ENCODE results near the gene PCYT1B. TPM values are rescaled to one million over a fixed set of nuclear protein-coding genes. Genes with fewer than 3 reads are reported as not detected.

PCYT1B gene
- total and polyA plus RNA-seq, 7 donors: under 0.01 to 2.4 (median 0.63) TPM; not detected in 1

DNA sequence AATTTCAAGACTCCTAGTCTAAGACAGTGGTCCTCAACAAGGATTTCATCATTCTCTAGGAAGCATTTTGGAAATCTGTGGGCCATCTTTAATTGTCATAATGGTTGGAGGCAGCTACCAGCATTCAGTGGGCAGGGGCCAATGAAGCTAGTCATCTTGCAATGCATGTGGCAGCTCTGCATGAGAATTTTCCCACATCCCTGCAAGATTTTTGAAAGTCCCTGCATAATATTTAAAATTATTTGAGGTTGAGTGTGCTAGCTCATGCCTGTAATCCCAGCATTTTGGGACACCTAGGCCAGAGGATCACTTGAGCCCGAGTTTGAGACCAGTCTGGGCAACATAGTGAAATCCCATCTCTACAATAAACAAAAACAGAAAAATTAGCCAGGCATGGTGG is 44.0 kb downstream of the PCYT1B start:
- TF ChIP-seq POLR2A (IDR thresholded peaks at IDR 0.05): no peak
- TF ChIP-seq, protein P1, sequence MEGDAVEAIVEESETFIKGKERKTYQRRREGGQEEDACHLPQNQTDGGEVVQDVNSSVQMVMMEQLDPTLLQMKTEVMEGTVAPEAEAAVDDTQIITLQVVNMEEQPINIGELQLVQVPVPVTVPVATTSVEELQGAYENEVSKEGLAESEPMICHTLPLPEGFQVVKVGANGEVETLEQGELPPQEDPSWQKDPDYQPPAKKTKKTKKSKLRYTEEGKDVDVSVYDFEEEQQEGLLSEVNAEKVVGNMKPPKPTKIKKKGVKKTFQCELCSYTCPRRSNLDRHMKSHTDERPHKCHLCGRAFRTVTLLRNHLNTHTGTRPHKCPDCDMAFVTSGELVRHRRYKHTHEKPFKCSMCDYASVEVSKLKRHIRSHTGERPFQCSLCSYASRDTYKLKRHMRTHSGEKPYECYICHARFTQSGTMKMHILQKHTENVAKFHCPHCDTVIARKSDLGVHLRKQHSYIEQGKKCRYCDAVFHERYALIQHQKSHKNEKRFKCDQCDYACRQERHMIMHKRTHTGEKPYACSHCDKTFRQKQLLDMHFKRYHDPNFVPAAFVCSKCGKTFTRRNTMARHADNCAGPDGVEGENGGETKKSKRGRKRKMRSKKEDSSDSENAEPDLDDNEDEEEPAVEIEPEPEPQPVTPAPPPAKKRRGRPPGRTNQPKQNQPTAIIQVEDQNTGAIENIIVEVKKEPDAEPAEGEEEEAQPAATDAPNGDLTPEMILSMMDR (IDR thresholded peaks at IDR 0.05): no peak
- no peak for TF ChIP-seq POLR2AphosphoS5 (IDR thresholded peaks at IDR 0.05)
- no peak for TF ChIP-seq EP300 (IDR thresholded peaks at IDR 0.05)
- H3K27ac ChIP-seq: no peak overlapping the region
- H3K4me1 ChIP-seq: no peaks in the 10 kb centered on the region
- H3K36me3 ChIP-seq: no peaks in the 10 kb centered on the region
- H3K9me3 ChIP-seq: no peaks in the 10 kb centered on the region
- WGBS, 2 donors: 74 to 83% methylated on average over 1 of the region's 1 CpG
- H3K4me3 ChIP-seq: no peak overlapping the region
- DNase-seq: no peak
- intact Hi-C loops (cut with DNase I): no loop called here
- no peaks in the 10 kb centered on the region for H3K27me3 ChIP-seq

DNA sequence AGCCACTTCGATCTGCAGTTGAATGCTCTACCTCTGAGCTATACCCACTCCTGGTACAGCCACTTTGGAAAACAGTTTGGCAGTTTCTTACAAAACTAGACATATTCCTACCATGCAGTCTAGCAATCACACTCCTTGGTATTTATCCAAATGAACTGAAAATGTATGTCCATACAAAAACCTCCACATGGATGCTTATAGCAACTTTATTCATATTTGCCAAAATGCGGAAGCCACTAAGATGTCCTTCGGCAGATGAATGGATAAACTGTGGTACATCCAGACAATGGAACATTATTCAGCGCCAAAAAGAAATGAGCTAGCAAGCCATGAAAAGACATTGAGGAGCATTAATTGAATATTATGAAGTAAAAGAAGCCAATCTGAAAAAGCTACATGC is 45.3 kb downstream of the PCYT1B start:
- intact Hi-C loops (cut with DNase I): no loop called here

DNA sequence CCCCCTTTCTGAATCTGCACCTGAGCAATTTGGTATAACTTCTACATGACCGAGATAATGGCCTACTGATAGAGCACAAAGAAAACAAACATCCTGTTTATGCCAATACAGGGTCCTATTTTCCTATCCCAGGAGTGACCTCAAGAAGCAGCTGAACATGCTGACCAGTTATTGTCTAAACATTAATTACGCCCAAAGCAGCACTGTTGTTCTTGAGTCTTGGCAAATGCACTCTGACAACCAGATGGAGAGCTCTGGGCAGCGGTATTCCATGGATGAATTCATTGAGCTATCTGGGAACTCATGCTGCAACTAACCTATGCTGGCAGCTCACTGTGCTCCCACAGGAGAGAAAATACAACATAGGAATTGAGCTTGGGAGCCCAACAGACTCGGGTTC is 52.6 kb downstream of the PCYT1B start:
- no peak overlapping the region for H3K4me3 ChIP-seq
- intact Hi-C loops (cut with DNase I): no loop called here
- no peak for TF ChIP-seq POLR2A (IDR thresholded peaks at IDR 0.05)
- TF ChIP-seq EP300 (IDR thresholded peaks at IDR 0.05): no peak

More for the DNA sequence above, 45.3 kb downstream of the PCYT1B start:
- TF ChIP-seq EP300 (IDR thresholded peaks at IDR 0.05): no peak
- TF ChIP-seq POLR2AphosphoS5 (IDR thresholded peaks at IDR 0.05): no peak
- TF ChIP-seq, protein P1 (IDR thresholded peaks at IDR 0.05): no peak
- no peak for TF ChIP-seq POLR2A (IDR thresholded peaks at IDR 0.05)
- WGBS, 2 donors: 94 to 98% methylated on average over 4 of the region's 4 CpGs
- H3K9me3 ChIP-seq: no peaks in the 10 kb centered on the region
- no peaks in the 10 kb centered on the region for H3K4me1 ChIP-seq
- DNase-seq: no peak
- H3K36me3 ChIP-seq: no peaks in the 10 kb centered on the region
- no peak overlapping the region for H3K27ac ChIP-seq
- H3K27me3 ChIP-seq: no peaks in the 10 kb centered on the region
- no peak overlapping the region for H3K4me3 ChIP-seq

DNA sequence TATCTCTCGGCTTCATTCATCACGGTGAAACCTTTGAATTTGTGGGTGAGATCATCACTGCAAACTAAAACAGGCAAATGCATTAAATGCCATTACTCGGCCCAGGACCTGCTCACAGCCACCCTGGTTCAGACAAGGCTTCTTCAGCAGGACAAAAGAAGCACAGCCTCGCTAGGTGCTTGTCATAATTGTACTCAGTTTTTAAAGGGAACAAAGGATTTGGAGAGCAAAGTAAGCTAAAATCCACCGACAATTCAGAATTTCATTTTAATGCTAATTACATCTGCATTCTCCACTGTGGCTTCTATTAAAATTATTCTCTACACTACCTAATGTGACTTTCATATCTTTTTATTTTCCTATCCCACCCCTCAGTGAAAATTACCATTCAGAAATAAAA is 57.0 kb downstream of the PCYT1B start:
- H3K4me3 ChIP-seq: no peak overlapping the region
- H3K9me3 ChIP-seq: no peaks in the 10 kb centered on the region
- no peaks in the 10 kb centered on the region for H3K4me1 ChIP-seq
- no peaks in the 10 kb centered on the region for H3K36me3 ChIP-seq
- intact Hi-C loops (cut with DNase I): no loop called here
- 92 to 94% methylated on average over 5 of the region's 5 CpGs for WGBS, 2 donors
- no peaks in the 10 kb centered on the region for H3K27me3 ChIP-seq
- no peak for DNase-seq
- TF ChIP-seq, protein P1 (IDR thresholded peaks at IDR 0.05): no peak
- TF ChIP-seq EP300 (IDR thresholded peaks at IDR 0.05) (no peak), POLR2A (IDR thresholded peaks at IDR 0.05) (no peak), POLR2AphosphoS5 (IDR thresholded peaks at IDR 0.05) (no peak)
- no peak overlapping the region for H3K27ac ChIP-seq

More for the DNA sequence above, 52.6 kb downstream of the PCYT1B start:
- H3K36me3 ChIP-seq: no peaks in the 10 kb centered on the region
- H3K9me3 ChIP-seq: no peaks in the 10 kb centered on the region
- H3K4me1 ChIP-seq: no peaks in the 10 kb centered on the region
- H3K27ac ChIP-seq: no peak overlapping the region
- H3K27me3 ChIP-seq: no peaks in the 10 kb centered on the region
- DNase-seq: no peak
- WGBS, 2 donors: 89 to 91% methylated on average over 4 of the region's 4 CpGs

DNA sequence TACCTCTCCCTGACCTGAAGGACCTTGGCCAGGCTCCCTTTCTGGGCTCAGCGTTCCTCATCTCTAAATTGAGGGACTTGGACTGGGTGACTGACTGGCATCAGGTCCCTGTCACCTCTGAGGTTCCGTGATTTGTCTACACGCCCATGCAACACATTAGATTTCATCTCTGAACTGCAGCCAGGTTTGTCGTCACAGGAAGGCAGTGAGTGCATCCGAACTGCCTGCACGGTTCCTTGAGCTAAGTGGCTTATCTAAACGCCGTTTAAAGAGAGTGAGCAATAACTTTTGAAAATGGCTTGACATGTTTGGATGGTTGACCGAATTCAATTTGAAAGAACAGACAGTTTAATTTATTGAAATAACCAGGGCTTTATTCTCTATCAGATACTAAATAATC is 70.1 kb downstream of the PCYT1B start:
- no peaks in the 10 kb centered on the region for H3K9me3 ChIP-seq
- no peak for DNase-seq
- H3K27me3 ChIP-seq: no peaks in the 10 kb centered on the region
- H3K4me3 ChIP-seq: no peak overlapping the region
- 88 to 90% methylated on average over 9 of the region's 9 CpGs for whole genome bisulfite sequencing, 2 donors
- no peak for TF ChIP-seq POLR2A (IDR thresholded peaks at IDR 0.05)
- TF ChIP-seq, protein P1 (IDR thresholded peaks at IDR 0.05): no peak
- no peak for TF ChIP-seq EP300 (IDR thresholded peaks at IDR 0.05)
- no peak for TF ChIP-seq POLR2AphosphoS5 (IDR thresholded peaks at IDR 0.05)
- no peaks in the 10 kb centered on the region for H3K4me1 ChIP-seq
- no peak overlapping the region for H3K27ac ChIP-seq
- no peaks in the 10 kb centered on the region for H3K36me3 ChIP-seq
- intact Hi-C loops (cut with DNase I): no loop called here

All from sigmoid colon (tissue), 7 donors.